Neural cell (in vitro differentiated cells): Measurements from ENCODE around the gene ALDH4A1. TPM values are rescaled to one million over a fixed set of nuclear protein-coding genes. Genes with fewer than 3 reads are reported as not detected.
A peak's percentile ranks its signal among the peaks of the same experiment; 100 is the strongest.

Experiments used
- H2AFZ ChIP-seq: fragments of 200-600, 300-800 bp; sonication (generic), shearing (Covaris generic); 2 replicates; pipeline ENCODE4 v1.6.0; 2014; ENCODE audit warnings: low read depth, mild to moderate bottlenecking, antibody characterized with exemption, low read length, moderate library complexity
- H3F3A ChIP-seq: fragments of 200-600 bp; shearing (Covaris generic); 2 replicates; pipeline ENCODE4 v1.6.1; 2016; ENCODE audit warnings: mild to moderate bottlenecking, moderate library complexity, mixed read lengths, antibody characterized with exemption, low read length; ENCODE audit not compliant: insufficient read depth, poor library complexity, severe bottlenecking
- H3K27ac ChIP-seq: fragments of 200-600, 300-800 bp; sonication (generic), shearing (Covaris generic); 2 replicates; pipeline ENCODE4 v1.5.1; 2014; ENCODE audit warnings: mild to moderate bottlenecking, low read length, moderate library complexity
- H3K27me3 ChIP-seq: fragments of 300-800, 200-600 bp; sonication (generic), shearing (Covaris generic); 2 replicates; pipeline ENCODE4 v1.6.0; 2014; ENCODE audit warnings: mild to moderate bottlenecking, low read depth, low read length, moderate library complexity; ENCODE audit not compliant: insufficient read depth
- H3K36me3 ChIP-seq: fragments of 300-800, 200-600 bp; sonication (generic), shearing (Covaris generic); 2 replicates; pipeline ENCODE4 v1.5.1; 2014; ENCODE audit warnings: mild to moderate bottlenecking, antibody characterized with exemption, low read length, moderate library complexity; ENCODE audit not compliant: insufficient read depth
- H3K4me2 ChIP-seq: fragments of 300-800, 200-600 bp; sonication (generic), shearing (Covaris generic); 2 replicates; pipeline ENCODE4 v1.6.0; 2014; ENCODE audit warnings: mild to moderate bottlenecking, low read length
- H3K4me3 ChIP-seq: fragments of 300-800, 200-600 bp; sonication (generic), shearing (Covaris generic); 2 replicates; pipeline ENCODE4 v1.5.1; 2014; ENCODE audit warnings: mild to moderate bottlenecking, low read length, moderate library complexity
- H3K79me2 ChIP-seq: fragments of 200-600 bp; shearing (Covaris generic); replicated peaks from 2 replicates; pipeline ENCODE4 v1.6.0; 2014; ENCODE audit warnings: mild to moderate bottlenecking, low read length, moderate library complexity; ENCODE audit not compliant: insufficient read depth
- H3K9ac ChIP-seq: fragments of 300-800, 200-600 bp; sonication (generic), shearing (Covaris generic); 2 replicates; pipeline ENCODE4 v1.6.1; 2016; ENCODE audit warnings: mild to moderate bottlenecking, low read length, mixed read lengths
- H3K9me2 ChIP-seq: fragments of 200-600 bp; shearing (Covaris generic); 2 replicates; pipeline ENCODE4 v1.6.1; 2016; ENCODE audit warnings: mild to moderate bottlenecking, low read length, mixed read lengths; ENCODE audit not compliant: insufficient read depth
- H3K9me3 ChIP-seq: fragments of 200-600, 300-800 bp; sonication (generic), shearing (Covaris generic); 2 replicates; pipeline ENCODE4 v1.6.1; 2016; ENCODE audit warnings: mild to moderate bottlenecking, mixed run types, low read length, moderate library complexity, mixed read lengths
- H4K20me1 ChIP-seq: fragments of 200-600 bp; shearing (Covaris generic); 2 replicates; pipeline ENCODE4 v1.6.1; 2016; ENCODE audit warnings: mild to moderate bottlenecking, mixed run types; ENCODE audit not compliant: insufficient read depth
- CTCF ChIP-seq: fragments of 450-650 bp; IDR thresholded peaks from 2 replicates; pipeline ENCODE4 v1.5.1; 2014; ENCODE audit warnings: antibody characterized with exemption, mild to moderate bottlenecking, moderate library complexity; ENCODE audit not compliant: poor library complexity, severe bottlenecking
- EP300 ChIP-seq: fragments of 450-650 bp; conservative IDR thresholded peaks from 2 replicates; pipeline ENCODE4 v1.6.1; 2014; ENCODE audit warnings: antibody characterized with exemption, mild to moderate bottlenecking, moderate library complexity; ENCODE audit not compliant: poor library complexity, severe bottlenecking
- EZH2 ChIP-seq: fragments of 200-600, 300-800 bp; shearing (Covaris generic), sonication (generic); IDR thresholded peaks from 2 replicates; pipeline ENCODE4 v1.6.1; 2014; ENCODE audit warnings: antibody characterized with exemption, low read length, borderline replicate concordance, mild to moderate bottlenecking; ENCODE audit not compliant: insufficient read depth, poor library complexity, severe bottlenecking
- MXI1 ChIP-seq: fragments of 450-650 bp; conservative IDR thresholded peaks from 2 replicates; pipeline ENCODE4 v1.6.1; 2014; ENCODE audit warnings: antibody characterized with exemption, mild to moderate bottlenecking; ENCODE audit not compliant: poor library complexity, severe bottlenecking
- POLR2AphosphoS5 ChIP-seq: IDR thresholded peaks from 2 replicates; pipeline ENCODE4 v1.6.1; 2012
- RAD21 ChIP-seq: fragments of 450-650 bp; conservative IDR thresholded peaks from 2 replicates; pipeline ENCODE4 v1.6.1; 2014; ENCODE audit warnings: antibody characterized with exemption, mild to moderate bottlenecking, moderate library complexity
- REST ChIP-seq: IDR thresholded peaks from 2 replicates; pipeline ENCODE4 v1.6.1; 2012; ENCODE audit warnings: borderline replicate concordance
- SMC3 ChIP-seq: fragments of 450-650 bp; conservative IDR thresholded peaks from 2 replicates; pipeline ENCODE4 v1.6.1; 2014; ENCODE audit warnings: antibody characterized with exemption, mild to moderate bottlenecking, moderate library complexity; ENCODE audit not compliant: poor library complexity
- TAF1 ChIP-seq: IDR thresholded peaks from 2 replicates; pipeline ENCODE4 v1.6.1; 2012; ENCODE audit warnings: low read depth
- polyA plus RNA-seq: library from polyadenylated mRNA; depleted of rRNA; stranded (reverse); fragments of >200 nt; gene quantifications from 2 replicates; pipeline ENCODE4 v1.2.3, GENCODE V29; 2014

Gene ALDH4A1
- polyA plus RNA-seq, 1 donor from 2014 or later, result 11.0 TPM

GRCh38 chr1:18876210-18876609 is 26.1 kb downstream of the ALDH4A1 start:
- no peaks in the 10 kb centered on the region for H3K79me2 ChIP-seq
- H3K9ac ChIP-seq, result no peak overlapping the region
- H3K9me3 ChIP-seq, result no peaks in the 10 kb centered on the region
- H3K27ac ChIP-seq, result no peak overlapping the region
- H2AFZ ChIP-seq, result no peak overlapping the region
- TF ChIP-seq MXI1, result no peak
- H3F3A ChIP-seq, result no peaks in the 10 kb centered on the region
- no peak overlapping the region for H3K4me2 ChIP-seq
- no peaks in the 10 kb centered on the region for H3K36me3 ChIP-seq
- H4K20me1 ChIP-seq, result no peaks in the 10 kb centered on the region
- no peaks in the 10 kb centered on the region for H3K9me2 ChIP-seq
- no peaks in the 10 kb centered on the region for H3K27me3 ChIP-seq
- no peak overlapping the region for H3K4me3 ChIP-seq

- H3F3A ChIP-seq, result no peaks in the 10 kb centered on the region
- H3K27me3 ChIP-seq, result no peaks in the 10 kb centered on the region
- no peaks in the 10 kb centered on the region for H3K9me2 ChIP-seq
- H3K4me2 ChIP-seq, result no peak overlapping the region
- H3K9me3 ChIP-seq, result no peaks in the 10 kb centered on the region
- H4K20me1 ChIP-seq, result no peaks in the 10 kb centered on the region
- H3K79me2 ChIP-seq, result no peaks in the 10 kb centered on the region
- no peak overlapping the region for H3K4me3 ChIP-seq
- TF ChIP-seq REST, result no peak
- TF ChIP-seq RAD21, result no peak
- TF ChIP-seq TAF1, result no peak
- no peak for TF ChIP-seq EP300
- no peak for TF ChIP-seq EZH2
- no peak for TF ChIP-seq SMC3
- no peak for TF ChIP-seq CTCF
- TF ChIP-seq POLR2AphosphoS5, result no peak
- no peak for TF ChIP-seq MXI1
- H2AFZ ChIP-seq, result no peak overlapping the region
- no peaks in the 10 kb centered on the region for H3K36me3 ChIP-seq
- no peak overlapping the region for H3K27ac ChIP-seq
- no peak overlapping the region for H3K9ac ChIP-seq
These were observed 26.6 kb downstream of the ALDH4A1 start for GRCh38 chr1:18875796-18876128.

- no peaks in the 10 kb centered on the region for H3K9me2 ChIP-seq
- no peaks in the 10 kb centered on the region for H3K36me3 ChIP-seq
- H3K79me2 ChIP-seq, result no peaks in the 10 kb centered on the region
- H4K20me1 ChIP-seq, result no peaks in the 10 kb centered on the region
- H3K4me2 ChIP-seq, result no peak overlapping the region
- no peak for TF ChIP-seq EP300
- peak; percentile 52 for TF ChIP-seq SMC3
- TF ChIP-seq CTCF, result peak; percentile 66
- TF ChIP-seq RAD21, result peak; percentile 55
- TF ChIP-seq POLR2AphosphoS5, result no peak
- TF ChIP-seq EZH2, result no peak
- no peaks in the 10 kb centered on the region for H3K9me3 ChIP-seq
- H3K27me3 ChIP-seq, result no peaks in the 10 kb centered on the region
- H3F3A ChIP-seq, result no peaks in the 10 kb centered on the region
- no peak overlapping the region for H3K4me3 ChIP-seq
- no peak overlapping the region for H3K9ac ChIP-seq
- H2AFZ ChIP-seq, result no peak overlapping the region
- H3K27ac ChIP-seq, result no peak overlapping the region
These were observed 27.1 kb downstream of the ALDH4A1 start for GRCh38 chr1:18875107-18875795.
